K562 (cell line): Measurements from ENCODE around the gene BEST3.

Source experiments
- ARID3A ChIP-seq: IDR thresholded peaks from 2 replicates; pipeline ENCODE4 v1.6.1; 2012; ENCODE audit warnings: low read depth, low read length, improper control_type of control experiment, borderline replicate concordance
- ATF4 ChIP-seq: fragments of 450-650 bp; formaldehyde crosslinking; IDR thresholded peaks from 2 replicates; pipeline ENCODE4 v1.4.0; 2022; ENCODE audit warnings: mild to moderate bottlenecking, moderate library complexity
- CAMTA2 ChIP-seq: fragments of 250-450 bp; sonication (Bioruptor Pico); conservative IDR thresholded peaks from 2 replicates; pipeline ENCODE4 v1.5.1; 2022
- CREB1 ChIP-seq, 2 experiments: sonication (generic) in 1 of 2; formaldehyde crosslinking in 1 of 2; IDR thresholded peaks; 2 replicates each; pipeline versions ENCODE4 v1.6.1 to v1.8.0; 2012 to 2022; ENCODE audit warnings: inconsistent platforms in 1 of 2, mild to moderate bottlenecking in 1 of 2, missing genetic modification reagents in 1 of 2, moderate library complexity in 1 of 2
- CUX1 ChIP-seq: fragments of 200-800 bp; sonication (Bioruptor generic); IDR thresholded peaks from 2 replicates; pipeline ENCODE4 v1.6.1; 2016; ENCODE audit warnings: missing genetic modification characterization, missing compliant biosample characterization
- ETV1 ChIP-seq: fragments of 450-650 bp; conservative IDR thresholded peaks from 2 replicates; pipeline ENCODE4 v1.6.1; 2016; ENCODE audit warnings: missing genetic modification characterization, control low read depth, low read depth, missing compliant biosample characterization
- ILK ChIP-seq: fragments of 450-650 bp; IDR thresholded peaks from 2 replicates; pipeline ENCODE4 v1.6.1; 2016; ENCODE audit warnings: missing genetic modification characterization, low read depth, mild to moderate bottlenecking, missing compliant biosample characterization, moderate library complexity, borderline replicate concordance
- PHB2 ChIP-seq: fragments of 450-650 bp; IDR thresholded peaks from 2 replicates; pipeline ENCODE4 v1.6.1; 2017; ENCODE audit warnings: low read depth
- POLR2AphosphoS2 ChIP-seq: IDR thresholded peaks from 2 replicates; pipeline ENCODE4 v1.6.1; 2012; ENCODE audit warnings: low read length, improper control_type of control experiment
- SMAD2 ChIP-seq: fragments of 150-350 bp; IDR thresholded peaks from 2 replicates; pipeline ENCODE4 v1.6.1; 2014; ENCODE audit warnings: low read depth, mild to moderate bottlenecking, low read length
- TAF1 ChIP-seq: IDR thresholded peaks from 2 replicates; pipeline ENCODE4 v1.6.1; 2011; ENCODE audit warnings: mild to moderate bottlenecking, low read length, moderate library complexity; ENCODE audit not compliant: insufficient read depth, control insufficient read depth, severe bottlenecking; ENCODE audit errors: extremely low read depth
- THRA ChIP-seq: fragments of 450-650 bp; IDR thresholded peaks from 2 replicates; pipeline ENCODE4 v1.6.1; 2017; ENCODE audit warnings: mild to moderate bottlenecking, moderate library complexity

- no peak for TF ChIP-seq PHB2
- no peak for TF ChIP-seq SMAD2
- TF ChIP-seq ILK (tag): no peak
- TF ChIP-seq TAF1: no peak
- TF ChIP-seq ATF4 (CRISPR knock-in tag): no peak
- TF ChIP-seq CREB1 (IDR thresholded peaks at IDR 0.05): no peak
- TF ChIP-seq CREB1 (CRISPR knock-in tag; IDR thresholded peaks at IDR 0.05): no peak
- TF ChIP-seq THRA: no peak
- TF ChIP-seq CAMTA2: no peak
- TF ChIP-seq ETV1 (tag): no peak
- no peak for TF ChIP-seq CUX1
- TF ChIP-seq POLR2AphosphoS2: no peak
- TF ChIP-seq ARID3A: no peak
Observed at GRCh38 chr12:69627501-69627900, 71.6 kb downstream of the BEST3 start.
